SK-N-SH (cell line): ENCODE results near the gene TUT1. TPM values are rescaled to one million over a fixed set of nuclear protein-coding genes. Genes with fewer than 3 reads are reported as not detected.

Experiments
- CTCF ChIA-PET: fragments of 300-600, 350-600 bp; formaldehyde crosslinking; extraction: SDS; loops from one replicate; lab custom pipeline; 2021; lab: Yijun Ruan, JAX
- POLR2A ChIA-PET: fragments of 350-600 bp; sonication (Branson Sonifier 250); formaldehyde crosslinking; extraction: SDS; loops from one replicate; lab custom pipeline; 2020; ENCODE audit warnings: antibody characterized with exemption, inconsistent platforms; lab: Yijun Ruan, JAX
- DNase-seq: peaks from one replicate; pipeline ENCODE4 v3.0.0; 2012
- H2AFZ ChIP-seq: fragments of 200-600 bp; sonication (generic); 2 replicates; pipeline ENCODE4 v1.8.1; 2016; ENCODE audit warnings: antibody characterized with exemption, mild to moderate bottlenecking, low read depth
- H3F3A ChIP-seq: fragments of 200-600 bp; sonication (generic); replicated peaks from 2 replicates; pipeline ENCODE3; 2016; ENCODE audit warnings: antibody characterized with exemption, mild to moderate bottlenecking; ENCODE audit not compliant: insufficient read depth
- H3K27ac ChIP-seq, 2 experiments: fragments of 200-500 bp in 1 of 2; fragments of 200-600 bp in 1 of 2; sonication (Bioruptor generic) in 1 of 2; sonication (generic), shearing (Covaris generic) in 1 of 2; 2 replicates each; pipeline versions ENCODE4 v1.5.1 to v1.6.1; 2014 to 2016; ENCODE audit warnings: low read depth in 2 of 2, inconsistent platforms in 1 of 2, low read length in 1 of 2, mild to moderate bottlenecking in 1 of 2, mixed read lengths in 1 of 2
- H3K27me3 ChIP-seq: fragments of 200-600 bp; sonication (generic), shearing (Covaris generic); 2 replicates; pipeline ENCODE4 v1.6.1; 2016; ENCODE audit warnings: mixed run types; ENCODE audit not compliant: insufficient read depth
- H3K36me3 ChIP-seq, 2 experiments: fragments of 200-500 bp in 1 of 2; fragments of 200-600 bp in 1 of 2; sonication (Bioruptor generic) in 1 of 2; sonication (generic) in 1 of 2; replicated peaks in 1 of 2; 2 replicates each; pipeline versions ENCODE3 to v1.5.1; 2014 to 2016; ENCODE audit warnings: low read length in 1 of 2, mild to moderate bottlenecking in 1 of 2; ENCODE audit not compliant: insufficient read depth in 2 of 2, control insufficient read depth in 1 of 2
- H3K4me1 ChIP-seq, 2 experiments: fragments of 200-500 bp in 1 of 2; fragments of 200-600 bp in 1 of 2; sonication (Bioruptor generic) in 1 of 2; sonication (generic), shearing (Covaris generic) in 1 of 2; 2 replicates each; pipeline versions ENCODE4 v1.5.1 to v1.6.1; 2014 to 2016; ENCODE audit warnings: low read depth in 1 of 2, low read length in 1 of 2, mixed run types in 1 of 2; ENCODE audit not compliant: insufficient read depth in 2 of 2, control insufficient read depth in 1 of 2
- H3K4me2 ChIP-seq: fragments of 200-600 bp; sonication (generic), shearing (Covaris generic); 2 replicates; pipeline ENCODE4 v1.6.1; 2017; ENCODE audit warnings: mixed run types
- H3K4me3 ChIP-seq, 2 experiments: fragments of 200-500 bp in 1 of 2; fragments of 200-600 bp in 1 of 2; sonication (Bioruptor generic) in 1 of 2; sonication (generic), shearing (Covaris generic) in 1 of 2; 2 replicates each; pipeline versions ENCODE4 v1.5.1 to v1.8.1; 2014 to 2016; ENCODE audit warnings: low read depth in 2 of 2, inconsistent platforms in 1 of 2, low read length in 1 of 2, mild to moderate bottlenecking in 1 of 2, mixed read lengths in 1 of 2, moderate library complexity in 1 of 2
- H3K79me2 ChIP-seq: fragments of 200-600 bp; sonication (generic); 2 replicates; pipeline ENCODE4 v1.8.1; 2017; ENCODE audit warnings: mild to moderate bottlenecking; ENCODE audit not compliant: insufficient read depth
- H3K9ac ChIP-seq: fragments of 200-600 bp; sonication (generic); 2 replicates; pipeline ENCODE4 v1.6.1; 2017; ENCODE audit warnings: mixed run types
- H3K9me2 ChIP-seq: fragments of 200-600 bp; sonication (generic); 2 replicates; pipeline ENCODE4 v1.6.1; 2017; ENCODE audit warnings: mixed run types
- H3K9me3 ChIP-seq: fragments of 200-600 bp; sonication (generic); 2 replicates; pipeline ENCODE4 v1.6.1; 2017; ENCODE audit warnings: mixed run types, mild to moderate bottlenecking, moderate library complexity
- H4K20me1 ChIP-seq: fragments of 200-600 bp; sonication (generic); 2 replicates; pipeline ENCODE4 v1.6.1; 2017; ENCODE audit warnings: mild to moderate bottlenecking, mixed run types; ENCODE audit not compliant: insufficient read depth
- CHD2 ChIP-seq: fragments of 150-350 bp; IDR thresholded peaks from 2 replicates; pipeline ENCODE4 v1.6.1; 2018; ENCODE audit warnings: low read length; ENCODE audit not compliant: partially characterized antibody
- FOSL2 ChIP-seq: IDR thresholded peaks from 2 replicates; pipeline ENCODE4 v1.4.0; 2012; ENCODE audit warnings: low read depth, mild to moderate bottlenecking, moderate library complexity, borderline replicate concordance
- NFIC ChIP-seq: IDR thresholded peaks from 2 replicates; pipeline ENCODE4 v1.4.0; 2012; ENCODE audit warnings: borderline replicate concordance
- POLR2AphosphoS5 ChIP-seq: IDR thresholded peaks from 2 replicates; pipeline ENCODE4 v1.6.1; 2012; ENCODE audit warnings: low read depth, low read length
- RCOR1 ChIP-seq: fragments of 150-350 bp; IDR thresholded peaks from 2 replicates; pipeline ENCODE4 v1.6.1; 2017; ENCODE audit warnings: antibody characterized with exemption, low read length
- RXRA ChIP-seq: IDR thresholded peaks from 2 replicates; pipeline ENCODE4 v1.4.0; 2012; ENCODE audit warnings: low read depth, mild to moderate bottlenecking, borderline replicate concordance
- SIN3A ChIP-seq: IDR thresholded peaks from 2 replicates; pipeline ENCODE4 v1.6.1; 2012; ENCODE audit warnings: low read depth, mild to moderate bottlenecking, low read length, moderate library complexity, borderline replicate concordance
- SMC3 ChIP-seq: IDR thresholded peaks from 2 replicates; pipeline ENCODE4 v1.6.1; 2012; ENCODE audit warnings: low read depth, low read length, improper control_type of control experiment
- TAF1 ChIP-seq: IDR thresholded peaks from 2 replicates; pipeline ENCODE4 v1.6.1; 2012; ENCODE audit warnings: low read depth, mild to moderate bottlenecking, low read length, moderate library complexity, borderline replicate concordance
- TEAD4 ChIP-seq: IDR thresholded peaks from 2 replicates; pipeline ENCODE4 v1.4.0; 2012; ENCODE audit warnings: mild to moderate bottlenecking, borderline replicate concordance; ENCODE audit not compliant: insufficient read depth
- WGBS: methylation state at CpG from one replicate; pipeline ENCODE4 v1.1.6; 2017; ENCODE audit warnings: low lambda C conversion rate; 5-methylcytosine and 5-hydroxymethylcytosine counted together
- polyA plus RNA-seq, 3 experiments: library from polyadenylated mRNA; depleted of rRNA; stranded (reverse); fragments of >200 nt; gene quantifications; 2 replicates each; pipeline ENCODE4 v1.2.3, GENCODE V29; 2012
- TF ChIP-seq, protein P1 (sequence below): fragments of 200-600 bp; sonication (generic); IDR thresholded peaks from 2 replicates; pipeline ENCODE4 v1.6.1; 2017; ENCODE audit warnings: antibody characterized with exemption, mild to moderate bottlenecking, moderate library complexity
- TF ChIP-seq, protein P2 (sequence below): fragments of 150-350 bp; IDR thresholded peaks from 2 replicates; pipeline ENCODE4 v1.6.1; 2016; ENCODE audit warnings: mild to moderate bottlenecking, low read depth, low read length
- TF ChIP-seq, protein P3 (sequence below): IDR thresholded peaks from 2 replicates; pipeline ENCODE4; 2012
- TF ChIP-seq, protein P4 (sequence below): IDR thresholded peaks from 2 replicates; pipeline ENCODE4 v1.4.0; 2012; ENCODE audit warnings: low read depth, borderline replicate concordance
- TF ChIP-seq, protein P5 (sequence below): fragments of 150-350 bp; IDR thresholded peaks from 2 replicates; pipeline ENCODE4 v1.6.1; 2017; ENCODE audit warnings: antibody characterized with exemption, low read length, low read depth, borderline replicate concordance

Gene TUT1
- polyA plus RNA-seq, 1 of the 3 experiments (the other 2 are of a cell fraction), result 27.3 TPM

DNA sequence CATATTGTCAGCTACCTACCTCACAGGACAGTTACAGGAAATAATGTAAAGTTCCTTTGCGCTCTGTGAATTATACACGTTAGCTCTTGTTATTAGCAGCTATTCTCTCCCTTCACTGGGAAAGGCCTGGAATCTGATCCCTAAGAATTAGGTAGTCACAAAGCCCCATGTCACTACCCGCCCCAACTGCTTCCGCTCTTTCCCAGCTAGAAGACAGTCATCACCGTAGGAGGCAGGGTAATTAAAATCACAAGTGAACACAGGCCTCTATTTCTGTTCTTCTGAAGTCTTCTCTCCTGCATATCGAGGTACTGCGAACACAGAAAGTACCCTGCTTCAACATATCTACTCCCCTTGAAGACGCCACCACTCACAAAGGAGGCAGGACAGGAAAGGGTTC lies 32.1 kb downstream of the TUT1 start:
- H3K9me3 ChIP-seq, result no peaks in the 10 kb centered on the region
- no peak for TF ChIP-seq RCOR1
- no peak for TF ChIP-seq POLR2AphosphoS5
- no peak for TF ChIP-seq CHD2
- TF ChIP-seq, protein P1, sequence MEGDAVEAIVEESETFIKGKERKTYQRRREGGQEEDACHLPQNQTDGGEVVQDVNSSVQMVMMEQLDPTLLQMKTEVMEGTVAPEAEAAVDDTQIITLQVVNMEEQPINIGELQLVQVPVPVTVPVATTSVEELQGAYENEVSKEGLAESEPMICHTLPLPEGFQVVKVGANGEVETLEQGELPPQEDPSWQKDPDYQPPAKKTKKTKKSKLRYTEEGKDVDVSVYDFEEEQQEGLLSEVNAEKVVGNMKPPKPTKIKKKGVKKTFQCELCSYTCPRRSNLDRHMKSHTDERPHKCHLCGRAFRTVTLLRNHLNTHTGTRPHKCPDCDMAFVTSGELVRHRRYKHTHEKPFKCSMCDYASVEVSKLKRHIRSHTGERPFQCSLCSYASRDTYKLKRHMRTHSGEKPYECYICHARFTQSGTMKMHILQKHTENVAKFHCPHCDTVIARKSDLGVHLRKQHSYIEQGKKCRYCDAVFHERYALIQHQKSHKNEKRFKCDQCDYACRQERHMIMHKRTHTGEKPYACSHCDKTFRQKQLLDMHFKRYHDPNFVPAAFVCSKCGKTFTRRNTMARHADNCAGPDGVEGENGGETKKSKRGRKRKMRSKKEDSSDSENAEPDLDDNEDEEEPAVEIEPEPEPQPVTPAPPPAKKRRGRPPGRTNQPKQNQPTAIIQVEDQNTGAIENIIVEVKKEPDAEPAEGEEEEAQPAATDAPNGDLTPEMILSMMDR, result no peak
- H3K4me1 ChIP-seq, result peaks cover 30 to 59% of the 10 kb centered on the region in 2 experiments
- H3K27ac ChIP-seq, result peak overlapping the region in 1 of 2 experiments; percentile 80; a peak in 1 of 4 replicates
- H2AFZ ChIP-seq, result no peak overlapping the region
- H4K20me1 ChIP-seq, result peaks cover 19% of the 10 kb centered on the region
- H3K36me3 ChIP-seq, result peaks cover 41 to 46% of the 10 kb centered on the region in 2 experiments
- H3K4me3 ChIP-seq, result no peak overlapping the region
- no peak overlapping the region for H3K4me2 ChIP-seq
- no peaks in the 10 kb centered on the region for H3K27me3 ChIP-seq
- no peak for DNase-seq
- no peaks in the 10 kb centered on the region for H3K9me2 ChIP-seq
- H3K79me2 ChIP-seq, result peaks cover 51% of the 10 kb centered on the region
- peaks cover 83% of the 10 kb centered on the region for H3F3A ChIP-seq
- no peak overlapping the region for H3K9ac ChIP-seq
- CTCF ChIA-PET, result interaction anchor here (1.1 to 11.8 kb wide), 5 partner anchors 8 to 165 kb away, joined by 4 to 90 read pairs (median 12); partner anchors contain the start of gene TUT1
- POLR2A ChIA-PET, result interaction anchor here (1.7 kb wide), 1 partner anchor 32 kb away, joined by 6 read pairs; the partner anchor contains the start of gene TUT1
- 88% methylated on average over 8 of the region's 8 CpGs for whole genome bisulfite sequencing

DNA sequence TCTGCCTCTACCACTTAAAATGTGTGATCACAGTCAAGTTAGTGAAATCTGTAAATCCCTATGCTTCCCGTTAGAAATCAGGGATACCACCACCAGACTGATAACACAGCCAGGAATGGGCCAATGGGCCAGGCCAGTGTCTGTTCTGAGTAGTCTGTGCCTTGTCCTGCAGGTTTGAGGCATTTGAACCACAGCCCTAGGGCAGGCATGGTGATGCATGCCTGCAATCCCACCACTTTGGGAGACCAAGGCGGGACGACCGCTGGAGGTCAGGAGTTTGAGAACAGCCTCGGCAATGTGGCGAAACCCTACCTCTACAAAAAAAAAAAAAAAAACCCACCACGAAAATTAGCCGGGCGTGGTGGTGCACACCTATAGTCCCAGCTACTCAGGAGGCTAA lies 32.7 kb downstream of the TUT1 start:
- Histone ChIP-seq H2AFZ (no peak overlapping the region), H3K4me2 (no peak overlapping the region), H3K27ac (no peak overlapping the region), H3K9me3 (no peaks in the 10 kb centered on the region), H3K4me3 (no peak overlapping the region), H3K9ac (no peak overlapping the region), H3K4me1 (peaks cover 34 to 62% of the 10 kb centered on the region in 2 experiments), H3K9me2 (no peaks in the 10 kb centered on the region), H3F3A (peaks cover 84% of the 10 kb centered on the region), H4K20me1 (peaks cover 14% of the 10 kb centered on the region), H3K79me2 (peaks cover 45% of the 10 kb centered on the region), H3K36me3 (peaks cover 39 to 45% of the 10 kb centered on the region in 2 experiments), H3K27me3 (no peaks in the 10 kb centered on the region)
- POLR2A ChIA-PET, result interaction anchor here (1.1 kb wide), 1 partner anchor 15 kb away, joined by 4 read pairs; no protein-coding TSS in a partner anchor
- no peak for DNase-seq
- CTCF ChIA-PET, result interaction anchor here (3.1 to 11.8 kb wide), 3 partner anchors 15 to 164 kb away, joined by 12 to 90 read pairs (median 51); no protein-coding TSS in a partner anchor
- WGBS, result 94% methylated on average over 9 of the region's 9 CpGs
- TF ChIP-seq SIN3A, result no peak
- TF ChIP-seq, protein P2, sequence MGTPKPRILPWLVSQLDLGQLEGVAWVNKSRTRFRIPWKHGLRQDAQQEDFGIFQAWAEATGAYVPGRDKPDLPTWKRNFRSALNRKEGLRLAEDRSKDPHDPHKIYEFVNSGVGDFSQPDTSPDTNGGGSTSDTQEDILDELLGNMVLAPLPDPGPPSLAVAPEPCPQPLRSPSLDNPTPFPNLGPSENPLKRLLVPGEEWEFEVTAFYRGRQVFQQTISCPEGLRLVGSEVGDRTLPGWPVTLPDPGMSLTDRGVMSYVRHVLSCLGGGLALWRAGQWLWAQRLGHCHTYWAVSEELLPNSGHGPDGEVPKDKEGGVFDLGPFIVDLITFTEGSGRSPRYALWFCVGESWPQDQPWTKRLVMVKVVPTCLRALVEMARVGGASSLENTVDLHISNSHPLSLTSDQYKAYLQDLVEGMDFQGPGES, result no peak
- TF ChIP-seq, protein P3, sequence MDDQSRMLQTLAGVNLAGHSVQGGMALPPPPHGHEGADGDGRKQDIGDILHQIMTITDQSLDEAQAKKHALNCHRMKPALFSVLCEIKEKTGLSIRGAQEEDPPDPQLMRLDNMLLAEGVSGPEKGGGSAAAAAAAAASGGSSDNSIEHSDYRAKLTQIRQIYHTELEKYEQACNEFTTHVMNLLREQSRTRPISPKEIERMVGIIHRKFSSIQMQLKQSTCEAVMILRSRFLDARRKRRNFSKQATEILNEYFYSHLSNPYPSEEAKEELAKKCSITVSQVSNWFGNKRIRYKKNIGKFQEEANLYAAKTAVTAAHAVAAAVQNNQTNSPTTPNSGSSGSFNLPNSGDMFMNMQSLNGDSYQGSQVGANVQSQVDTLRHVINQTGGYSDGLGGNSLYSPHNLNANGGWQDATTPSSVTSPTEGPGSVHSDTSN, result no peak
- TF ChIP-seq TEAD4, result no peak
- TF ChIP-seq, protein P4, sequence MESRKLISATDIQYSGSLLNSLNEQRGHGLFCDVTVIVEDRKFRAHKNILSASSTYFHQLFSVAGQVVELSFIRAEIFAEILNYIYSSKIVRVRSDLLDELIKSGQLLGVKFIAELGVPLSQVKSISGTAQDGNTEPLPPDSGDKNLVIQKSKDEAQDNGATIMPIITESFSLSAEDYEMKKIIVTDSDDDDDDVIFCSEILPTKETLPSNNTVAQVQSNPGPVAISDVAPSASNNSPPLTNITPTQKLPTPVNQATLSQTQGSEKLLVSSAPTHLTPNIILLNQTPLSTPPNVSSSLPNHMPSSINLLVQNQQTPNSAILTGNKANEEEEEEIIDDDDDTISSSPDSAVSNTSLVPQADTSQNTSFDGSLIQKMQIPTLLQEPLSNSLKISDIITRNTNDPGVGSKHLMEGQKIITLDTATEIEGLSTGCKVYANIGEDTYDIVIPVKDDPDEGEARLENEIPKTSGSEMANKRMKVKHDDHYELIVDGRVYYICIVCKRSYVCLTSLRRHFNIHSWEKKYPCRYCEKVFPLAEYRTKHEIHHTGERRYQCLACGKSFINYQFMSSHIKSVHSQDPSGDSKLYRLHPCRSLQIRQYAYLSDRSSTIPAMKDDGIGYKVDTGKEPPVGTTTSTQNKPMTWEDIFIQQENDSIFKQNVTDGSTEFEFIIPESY, result no peak
- TF ChIP-seq TAF1, result no peak
- TF ChIP-seq RCOR1, result no peak
- TF ChIP-seq, protein P5, sequence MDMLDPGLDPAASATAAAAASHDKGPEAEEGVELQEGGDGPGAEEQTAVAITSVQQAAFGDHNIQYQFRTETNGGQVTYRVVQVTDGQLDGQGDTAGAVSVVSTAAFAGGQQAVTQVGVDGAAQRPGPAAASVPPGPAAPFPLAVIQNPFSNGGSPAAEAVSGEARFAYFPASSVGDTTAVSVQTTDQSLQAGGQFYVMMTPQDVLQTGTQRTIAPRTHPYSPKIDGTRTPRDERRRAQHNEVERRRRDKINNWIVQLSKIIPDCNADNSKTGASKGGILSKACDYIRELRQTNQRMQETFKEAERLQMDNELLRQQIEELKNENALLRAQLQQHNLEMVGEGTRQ, result no peak
- no peak for TF ChIP-seq FOSL2
- no peak for TF ChIP-seq NFIC
- TF ChIP-seq SMC3, result no peak
- no peak for TF ChIP-seq RXRA
